Daoy (cell line): ENCODE data around the gene SLC39A8. TPM values are rescaled to one million over a fixed set of nuclear protein-coding genes. Genes with fewer than 3 reads are reported as not detected.
A peak's percentile ranks its signal among the peaks of the same experiment; 100 is the strongest.

Experiments
- DNase-seq: peaks from one replicate; pipeline ENCODE4 v3.0.0-alpha.2; 2015; ENCODE audit warnings: low read depth
- total RNA-seq: library from RNA; depleted of rRNA; stranded (reverse); fragments of >200 nt; shearing (Covaris generic); gene quantifications from 2 replicates; pipeline ENCODE4 v1.2.3, GENCODE V29; 2014

Gene SLC39A8
- total RNA-seq, 1 experiment from 2014 or later: 18.7 TPM

- no peak for DNase-seq
Observed at GRCh38 chr4:102341201-102341600, 4.1 kb downstream of the SLC39A8 start.

DNA sequence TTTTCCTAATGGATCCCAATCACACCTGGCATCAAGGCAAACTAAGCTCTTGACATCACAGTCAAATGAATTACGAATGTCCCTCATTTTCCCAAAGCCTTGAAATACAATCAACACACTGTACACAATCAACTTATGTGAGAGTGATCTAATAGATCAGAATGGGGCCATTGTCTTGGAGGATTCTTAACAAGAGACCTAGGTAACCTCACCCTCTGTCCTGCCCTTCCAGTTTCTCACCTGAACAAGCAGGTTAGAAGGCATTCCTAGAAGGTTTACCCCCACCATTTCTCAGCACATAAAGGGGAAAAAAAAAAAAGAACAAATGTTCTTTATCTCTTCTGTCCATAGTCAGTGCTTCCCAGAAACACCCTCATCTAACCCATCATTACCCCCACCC is 6.3 kb downstream of the SLC39A8 start:
- no peak for DNase-seq

GRCh38 chr4:102338405-102338804 is 6.9 kb downstream of the SLC39A8 start:
- DNase-seq: no peak

DNA sequence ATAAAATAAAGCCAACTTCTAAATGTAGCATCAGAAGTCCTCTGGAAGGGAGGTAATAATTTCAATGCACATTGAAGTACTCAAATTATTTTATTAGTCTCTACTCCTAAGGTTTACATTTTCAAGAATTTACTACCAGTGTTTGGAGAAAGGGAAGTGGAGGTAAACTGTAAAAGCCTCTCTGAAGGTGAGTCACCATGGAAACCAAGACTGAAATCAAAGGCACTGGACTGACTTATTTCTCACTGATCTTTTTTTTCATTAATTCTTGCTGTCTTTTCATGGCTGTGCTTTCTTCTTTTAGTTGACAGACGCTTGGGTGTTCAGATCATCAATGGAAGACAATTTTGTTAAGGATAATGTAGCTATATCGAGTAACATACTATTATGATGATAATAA is 9.7 kb downstream of the SLC39A8 start:
- DNase-seq: no peak

GRCh38 chr4:102334624-102335023 is 10.7 kb downstream of the SLC39A8 start:
- no peak for DNase-seq

DNA sequence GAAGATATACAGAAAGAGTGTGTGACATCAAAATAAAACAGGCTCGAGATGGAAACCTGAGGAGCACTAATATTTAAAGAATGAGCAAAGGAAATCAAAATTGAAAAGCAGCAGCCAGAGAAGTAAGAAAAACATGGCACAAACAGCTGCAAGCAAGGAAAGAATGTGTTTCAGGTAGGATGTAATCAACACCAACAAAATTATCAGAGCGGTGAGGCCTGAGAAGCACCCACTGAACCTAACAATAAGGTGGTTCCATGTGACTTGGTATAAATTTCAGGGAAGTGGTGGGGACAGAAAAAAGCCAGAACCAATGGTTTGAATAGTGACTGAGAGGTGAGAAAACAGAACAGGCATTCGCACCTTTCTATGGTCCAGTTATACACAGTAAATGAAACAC is 11.5 kb downstream of the SLC39A8 start:
- DNase-seq: no peak

GRCh38 chr4:102328045-102328444 is 17.2 kb downstream of the SLC39A8 start:
- DNase-seq: peak; percentile 51

GRCh38 chr4:102326951-102327350 is 18.3 kb downstream of the SLC39A8 start:
- DNase-seq: peak; percentile 3

DNA sequence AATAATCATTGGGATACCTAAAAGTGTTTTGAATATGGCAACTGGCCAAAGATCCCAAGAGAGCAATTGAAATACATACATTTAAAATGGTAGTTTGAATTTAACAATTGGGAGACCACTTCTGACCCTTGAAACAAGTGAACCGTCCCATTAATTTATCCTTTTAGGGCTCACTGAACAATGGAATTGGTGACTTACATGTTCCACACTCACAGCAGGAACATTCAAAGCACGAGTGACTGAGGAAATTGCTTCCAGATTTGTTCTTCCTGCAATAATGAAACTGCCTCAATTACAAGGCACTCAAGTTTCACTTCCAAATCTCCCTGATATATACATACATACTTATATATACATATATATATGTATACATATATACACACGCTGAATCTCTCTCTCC is 20.6 kb downstream of the SLC39A8 start:
- DNase-seq: no peak

GRCh38 chr4:102322736-102323135 is 22.5 kb downstream of the SLC39A8 start:
- no peak for DNase-seq

- DNase-seq: peak; percentile 3
Observed at GRCh38 chr4:102321260-102321995, 23.9 kb downstream of the SLC39A8 start.

GRCh38 chr4:102319594-102319993 is 25.7 kb downstream of the SLC39A8 start:
- no peak for DNase-seq

GRCh38 chr4:102318526-102318925 is 26.8 kb downstream of the SLC39A8 start:
- DNase-seq: no peak

GRCh38 chr4:102318105-102318504 is 27.2 kb downstream of the SLC39A8 start:
- no peak for DNase-seq

DNA sequence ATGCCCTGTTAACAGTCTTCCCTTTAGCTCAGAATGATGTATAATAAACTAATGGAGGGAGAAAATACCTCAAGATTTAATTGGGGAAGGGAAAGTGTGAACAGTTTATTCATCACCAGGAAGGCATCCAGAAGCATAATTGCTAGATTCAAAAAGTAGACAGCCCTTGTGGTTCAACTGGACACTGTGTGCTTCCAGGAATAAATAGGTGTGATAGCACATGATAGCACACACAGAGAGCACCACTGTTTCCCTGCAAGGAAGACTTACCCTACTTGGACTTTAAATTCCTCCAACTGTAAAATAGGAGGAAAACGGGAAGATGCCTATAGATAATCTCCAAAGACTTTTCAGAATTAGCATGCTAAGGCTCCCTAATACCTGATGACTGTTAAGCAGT is 27.8 kb downstream of the SLC39A8 start:
- DNase-seq: no peak

DNA sequence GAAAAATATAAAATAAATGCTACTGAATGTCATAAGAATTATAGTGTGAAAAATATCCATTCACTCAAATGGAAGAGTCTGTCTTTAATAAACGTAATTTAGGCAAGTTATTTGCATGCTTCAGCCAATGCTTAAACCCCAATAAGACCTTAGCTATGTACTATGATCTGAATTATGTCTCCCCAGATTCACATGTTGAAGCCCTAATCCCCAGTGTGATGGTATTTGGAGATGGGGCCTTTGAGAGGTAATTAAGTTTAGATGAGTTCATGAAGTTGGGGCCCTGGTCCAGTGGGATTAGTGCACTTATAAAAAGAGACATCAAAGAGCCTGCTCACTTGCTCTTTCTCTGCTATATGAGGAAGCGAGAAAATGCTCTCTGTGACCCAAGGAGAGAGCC is 28.7 kb downstream of the SLC39A8 start:
- no peak for DNase-seq

DNA sequence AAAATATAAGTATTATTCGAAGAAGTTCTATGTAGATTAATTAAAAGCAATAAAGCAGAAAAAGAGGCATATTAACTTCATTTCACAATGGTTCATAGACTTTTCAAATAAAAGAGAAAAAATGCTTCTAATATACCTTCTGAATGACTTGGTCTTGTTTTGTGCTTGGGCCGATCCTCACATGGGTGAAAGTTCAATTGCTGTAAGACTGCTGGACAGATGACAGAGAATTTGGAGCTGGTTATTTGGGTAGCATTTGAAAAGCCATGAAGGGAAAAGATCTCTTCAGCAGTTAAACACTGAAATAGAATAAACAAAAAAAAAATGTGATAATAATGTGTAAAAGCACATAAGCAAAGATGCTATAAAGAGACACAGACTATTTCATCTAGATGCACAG is 29.8 kb downstream of the SLC39A8 start:
- no peak for DNase-seq

- no peak for DNase-seq
Observed at GRCh38 chr4:102312417-102312816, 32.9 kb downstream of the SLC39A8 start.

- DNase-seq: no peak
Observed at GRCh38 chr4:102311912-102312311, 33.4 kb downstream of the SLC39A8 start.

DNA sequence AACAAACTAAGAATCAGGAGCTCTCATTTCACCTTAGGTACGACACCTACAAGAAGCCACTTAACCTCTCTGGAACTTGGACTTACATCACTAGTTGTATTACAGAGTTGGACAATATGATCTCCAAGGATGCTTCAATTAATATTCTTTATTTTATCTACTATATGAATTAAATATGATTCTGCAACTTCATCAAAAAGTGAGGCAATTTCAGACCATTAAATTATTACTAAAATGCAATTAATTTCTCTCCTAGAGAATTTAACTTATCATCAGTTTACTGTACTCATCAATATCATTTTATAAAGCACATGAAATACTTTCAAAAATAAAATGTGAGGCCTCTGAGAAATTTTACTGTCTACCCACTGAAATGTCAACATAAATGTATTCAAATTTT is 33.9 kb downstream of the SLC39A8 start:
- DNase-seq: no peak

DNA sequence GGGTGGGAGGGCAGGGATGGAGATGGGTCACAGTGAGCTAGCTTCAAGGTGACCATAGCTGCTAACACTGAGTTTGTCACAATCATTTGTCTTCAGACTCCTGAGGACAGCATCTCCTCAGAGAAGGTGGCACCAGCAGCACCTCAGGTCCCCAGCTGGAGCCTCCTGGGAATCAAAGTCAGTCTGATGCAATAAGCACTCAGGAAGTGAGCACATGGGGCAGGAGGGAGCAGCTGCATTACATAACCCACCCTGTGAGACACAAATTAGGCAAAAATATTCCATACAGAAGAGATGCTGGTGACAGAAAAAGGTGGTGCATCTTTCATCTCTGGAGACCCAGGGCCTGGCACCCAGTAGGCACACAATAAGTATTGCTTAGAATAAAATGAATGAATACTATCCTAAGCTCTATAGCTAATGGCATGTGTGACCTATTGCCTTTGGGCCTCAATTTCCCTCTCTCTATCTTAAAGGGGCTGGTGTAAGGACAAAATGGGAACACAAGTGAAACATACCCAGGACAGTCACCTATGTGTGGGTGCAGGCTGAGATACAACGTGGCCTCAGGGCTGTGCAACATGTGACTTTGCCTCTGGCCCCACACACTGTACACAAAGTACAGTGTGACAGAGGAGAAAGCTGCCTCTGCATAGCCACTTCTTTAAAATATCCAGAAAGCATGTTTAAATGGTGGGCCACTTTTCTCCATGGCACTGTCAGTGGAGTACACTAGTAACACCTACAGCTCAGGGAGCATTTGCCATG is 37.1 kb downstream of the SLC39A8 start:
- DNase-seq: no peak

DNA sequence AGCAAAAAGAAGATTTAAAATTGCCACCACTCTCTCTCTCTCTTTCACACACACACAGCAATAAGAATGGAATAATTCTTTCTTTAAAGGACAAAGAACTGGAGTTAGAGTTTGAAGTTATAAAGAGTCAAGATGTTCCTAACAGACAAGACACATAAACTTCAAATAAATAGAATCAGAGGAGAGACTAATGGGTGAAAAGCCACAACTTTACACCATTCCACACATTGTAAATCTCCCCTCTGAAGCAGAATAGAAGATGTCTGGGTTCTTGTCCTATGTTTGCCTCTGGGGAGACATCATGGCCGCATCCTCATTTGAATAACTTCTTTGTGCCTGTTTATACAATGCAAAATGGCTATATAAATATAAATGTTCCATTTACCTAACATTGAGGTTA is 39.6 kb downstream of the SLC39A8 start:
- DNase-seq: no peak

GRCh38 chr4:102302762-102303161 is 42.5 kb downstream of the SLC39A8 start:
- no peak for DNase-seq
